A549 (cell line): ENCODE results near the gene C10orf105. TPM values are rescaled to one million over a fixed set of nuclear protein-coding genes. Genes with fewer than 3 reads are reported as not detected.
A peak's percentile ranks its signal among the peaks of the same experiment; 100 is the strongest.

Source experiments
- ATAC-seq, 2 experiments: fragments of 200-7000 bp in 1 of 2; fragments of >200 bp in 1 of 2; cut with Nextera tagmentation in 1 of 2; cut with Tn5 transposase in 1 of 2; 3 replicates each; pipeline versions ENCODE4 v1.8.0 to v1.9.1; 2018 to 2020; ENCODE audit warnings: mild to moderate bottlenecking in 1 of 2, moderate library complexity in 1 of 2
- CTCF ChIA-PET: fragments of 300-600 bp; sonication (Branson Sonifier 250); formaldehyde crosslinking; extraction: SDS; loops from one replicate; lab custom pipeline; 2021; ENCODE audit warnings: antibody characterized with exemption, inconsistent platforms; lab: Yijun Ruan, JAX
- POLR2A ChIA-PET: fragments of 350-600 bp; formaldehyde crosslinking; extraction: SDS; loops from one replicate; lab custom pipeline; 2021; ENCODE audit warnings: antibody characterized with exemption, inconsistent platforms; lab: Yijun Ruan, JAX
- DNase-seq, 2 experiments: peaks; one replicate each; pipeline versions ENCODE4 v3.0.0 to v3.0.0-alpha.2; 2011 to 2016; ENCODE audit warnings: low read depth in 1 of 2, low spot score in 1 of 2
- FAIRE-seq: peaks from 2 replicates; lab custom pipeline; 2011; peaks lifted over from hg19 to GRCh38; lab: Jason Lieb, UNC
- H3K27ac ChIP-seq, 2 experiments: fragments of >200 bp; sonication (Bioruptor Twin); formaldehyde crosslinking; 3 replicates each; pipeline ENCODE4 v1.5.1; 2016 to 2017
- H3K4me1 ChIP-seq: fragments of >200 bp; sonication (Bioruptor Twin); formaldehyde crosslinking; 3 replicates; pipeline ENCODE4 v1.6.1; 2016
- H3K4me2 ChIP-seq: fragments of >200 bp; sonication (Bioruptor Twin); formaldehyde crosslinking; 3 replicates; pipeline ENCODE4 v1.6.1; 2016
- H3K4me3 ChIP-seq: fragments of >200 bp; sonication (Bioruptor Twin); formaldehyde crosslinking; 3 replicates; pipeline ENCODE4 v1.5.1; 2016
- H3K9me3 ChIP-seq: fragments of >200 bp; sonication (Bioruptor Twin); formaldehyde crosslinking; 3 replicates; pipeline ENCODE4 v1.6.1; 2016
- CEBPB ChIP-seq, 2 experiments: fragments of >200 bp in 1 of 2; sonication (Bioruptor Twin) in 1 of 2; formaldehyde crosslinking in 1 of 2; IDR thresholded peaks; 2 replicates each; pipeline ENCODE4 v1.6.1; 2012 to 2016
- CHD4 ChIP-seq: fragments of 200-600 bp; sonication (generic); IDR thresholded peaks from 2 replicates; pipeline ENCODE4 v1.6.1; 2016; ENCODE audit warnings: antibody characterized with exemption, mild to moderate bottlenecking, borderline replicate concordance
- CTCF ChIP-seq: fragments of >200 bp; sonication (Bioruptor Twin); formaldehyde crosslinking; IDR thresholded peaks from 3 replicates; pipeline ENCODE4 v1.5.1; 2016
- EHF ChIP-seq: fragments of 250-450 bp; sonication (Bioruptor Pico); IDR thresholded peaks from 2 replicates; pipeline ENCODE4 v1.5.0; 2020; ENCODE audit warnings: mild to moderate bottlenecking
- EP300 ChIP-seq, 2 experiments: fragments of >200 bp; sonication (Bioruptor Twin); formaldehyde crosslinking; IDR thresholded peaks; 2 replicates in 1 of 2; 3 replicates in 1 of 2; pipeline ENCODE4 v1.6.1; 2016 to 2017
- FOSB ChIP-seq: fragments of 250-450 bp; sonication (Bioruptor Pico); IDR thresholded peaks from 2 replicates; pipeline ENCODE4 v1.5.0; 2020; ENCODE audit warnings: mild to moderate bottlenecking, moderate library complexity
- GATA3 ChIP-seq: IDR thresholded peaks from 2 replicates; pipeline ENCODE4 v1.6.1; 2012; ENCODE audit warnings: borderline replicate concordance
- HOXB13 ChIP-seq: fragments of 250-450 bp; sonication (Bioruptor Pico); IDR thresholded peaks from 2 replicates; pipeline ENCODE4 v1.5.0; 2020; ENCODE audit warnings: low read depth, mild to moderate bottlenecking, moderate library complexity
- HOXB5 ChIP-seq: fragments of 250-450 bp; sonication (Bioruptor Pico); IDR thresholded peaks from 2 replicates; pipeline ENCODE4 v1.5.0; 2020; ENCODE audit warnings: mild to moderate bottlenecking, moderate library complexity
- JUN ChIP-seq, 2 experiments: fragments of >200 bp; sonication (Bioruptor Twin); formaldehyde crosslinking; IDR thresholded peaks; 2 replicates in 1 of 2; 3 replicates in 1 of 2; pipeline ENCODE4 v1.6.1; 2016 to 2017
- KDM1A ChIP-seq: fragments of 200-600 bp; sonication (generic); IDR thresholded peaks from 2 replicates; pipeline ENCODE4 v1.6.1; 2016; ENCODE audit warnings: low read depth, mild to moderate bottlenecking
- KDM5A ChIP-seq: fragments of 200-600 bp; sonication (generic); IDR thresholded peaks from 2 replicates; pipeline ENCODE4 v1.6.1; 2016; ENCODE audit warnings: antibody characterized with exemption, mild to moderate bottlenecking
- MAFK ChIP-seq: fragments of 450-650 bp; IDR thresholded peaks from 2 replicates; pipeline ENCODE4 v1.6.1; 2014; ENCODE audit not compliant: partially characterized antibody
- MAZ ChIP-seq: fragments of 150-350 bp; IDR thresholded peaks from 2 replicates; pipeline ENCODE4 v1.6.1; 2014; ENCODE audit warnings: antibody characterized with exemption, low read depth, low read length, borderline replicate concordance
- MYC ChIP-seq: IDR thresholded peaks from 2 replicates; pipeline ENCODE4 v1.6.1; 2012; ENCODE audit warnings: mild to moderate bottlenecking, inconsistent platforms, low read length, improper control_type of control experiment, borderline replicate concordance
- PBX3 ChIP-seq: IDR thresholded peaks from 2 replicates; pipeline ENCODE4 v1.6.1; 2012
- RAD21 ChIP-seq, 2 experiments: fragments of >200 bp in 1 of 2; sonication (Bioruptor Twin) in 1 of 2; formaldehyde crosslinking in 1 of 2; IDR thresholded peaks in 1 of 2; conservative IDR thresholded peaks in 1 of 2; 2 replicates in 1 of 2; 3 replicates in 1 of 2; pipeline ENCODE4 v1.6.1; 2012 to 2018; ENCODE audit warnings: inconsistent platforms in 1 of 2
- RNF2 ChIP-seq: fragments of 200-600 bp; sonication (generic); IDR thresholded peaks from 2 replicates; pipeline ENCODE4 v1.6.1; 2016; ENCODE audit warnings: low read depth, mild to moderate bottlenecking, antibody characterized with exemption, moderate library complexity, borderline replicate concordance
- TFCP2L1 ChIP-seq: fragments of 250-450 bp; sonication (Bioruptor Pico); IDR thresholded peaks from 2 replicates; pipeline ENCODE4 v1.5.0; 2021; ENCODE audit warnings: mild to moderate bottlenecking
- TP53 ChIP-seq: fragments of 250-450 bp; sonication (Bioruptor Pico); IDR thresholded peaks from 2 replicates; pipeline ENCODE4 v1.5.0; 2021; ENCODE audit warnings: mild to moderate bottlenecking, moderate library complexity
- ZC3H11A ChIP-seq: fragments of 450-650 bp; IDR thresholded peaks from 2 replicates; pipeline ENCODE4 v1.6.1; 2014; ENCODE audit warnings: antibody characterized with exemption, mild to moderate bottlenecking
- ZFP36 ChIP-seq: fragments of 450-650 bp; IDR thresholded peaks from 2 replicates; pipeline ENCODE4 v1.6.1; 2014; ENCODE audit warnings: borderline replicate concordance; ENCODE audit not compliant: partially characterized antibody
- ZNF302 ChIP-seq: fragments of 250-450 bp; sonication (Bioruptor Pico); IDR thresholded peaks from 2 replicates; pipeline ENCODE4 v1.9.0; 2021; ENCODE audit warnings: inconsistent platforms, mild to moderate bottlenecking, moderate library complexity
- WGBS: methylation state at CpG from one replicate; pipeline ENCODE4 v1.1.6; 2017; ENCODE audit errors: missing lambda C conversion rate; 5-methylcytosine and 5-hydroxymethylcytosine counted together
- polyA minus RNA-seq: library from RNA; depleted of rRNA, polyadenylated mRNA; stranded (reverse); fragments of >200 nt; gene quantifications from 2 replicates; pipeline ENCODE4 v1.2.3, GENCODE V29; 2011; rRNA and poly(A)+ RNA removed
- polyA plus RNA-seq, 4 experiments: library from polyadenylated mRNA; depleted of rRNA in 3 of 4; stranded (reverse); fragments of >200 nt; fragmentation: RNase III in 1 of 4; extraction: RNeasy Plus Mini Kit Qiagen cat#74134 plus additional on column Dnase treatment in 1 of 4; gene quantifications; 2 replicates in 3 of 4; 3 replicates in 1 of 4; pipeline ENCODE4 v1.2.3, GENCODE V29; 2011 to 2017

C10orf105 gene
- polyA plus RNA-seq (2011; rRNA removed) (not detected in 2 replicates), polyA plus RNA-seq (2017; fragmentation: RNase III; extraction: RNeasy Plus Mini Kit Qiagen cat#74134 plus additional on column Dnase treatment) (not detected in 3 replicates), polyA minus RNA-seq (not detected in 2 replicates)
- polyA plus RNA-seq (2012; cell fraction: cytosol; rRNA removed): not detected in 2 replicates
- not detected in 2 replicates for polyA plus RNA-seq (2012; cell fraction: nucleus; rRNA removed)

GRCh38 chr10:71719464-71720201 is at the start of gene C10orf105:
C10orf105 (minus strand) TSS chr10:71719778; CDS start chr10:71716337, 3,441 bp downstream.
- CTCF ChIA-PET: interaction anchor here (0.7 to 3.1 kb wide), 7 partner anchors 12 to 177 kb away, joined by 3 to 23 read pairs (median 5); partner anchors contain the start of gene VSIR
- Histone ChIP-seq H3K4me3 (no peak within 1 kb of the TSS), H3K9me3 (no peaks in the 10 kb centered on the region), H3K27ac (0 out of 6 replicates have a peak within 1 kb of the TSS, but pooled peaks of 1 of the 2 experiments have one; percentile 1), H3K4me2 (no peak within 1 kb of the TSS)
- WGBS: 91% methylated on average over 13 of the region's 14 CpGs
- TF ChIP-seq GATA3 (no peak), CTCF (no peak), MYC (no peak), ZFP36 (no peak)
- TF ChIP-seq, all 56 proteins: peak for 0
- FAIRE-seq (no peak), DNase-seq (no peak), ATAC-seq (no peak)
- POLR2A ChIA-PET: no interaction called here
- H3K4me1 ChIP-seq: no peaks in the 10 kb centered on the region

- TF ChIP-seq ZC3H11A (no peak), FOSB (CRISPR knock-in tag) (no peak; the same call in 1 of the 2 replicates), ZNF302 (CRISPR knock-in tag) (peak; percentile 60; the same call in 1 of the 2 replicates), MAZ (no peak), MAFK (peak; percentile 20), EP300 (IDR thresholded peaks at IDR 0.05) (no peak), HOXB13 (CRISPR knock-in tag) (peak; percentile 84), EHF (CRISPR knock-in tag) (0 out of 2 replicates have a peak, but pooled peaks have one; percentile 48), HOXB5 (CRISPR knock-in tag) (peak; percentile 98)
- Histone ChIP-seq H3K27ac (peak overlapping the region; percentile 98 to 99), H3K4me1 (peaks cover 91% of the 10 kb centered on the region), H3K4me3 (no peak overlapping the region), H3K9me3 (no peaks in the 10 kb centered on the region), H3K4me2 (peak overlapping the region; percentile 92)
- ChIA-PET CTCF (interaction anchor here (0.9 to 4.7 kb wide), 16 partner anchors 8 to 452 kb away, joined by 3 to 22 read pairs (median 6); partner anchors contain the start of gene SLC29A3), POLR2A (interaction anchor here (1.1 to 2.0 kb wide), 7 partner anchors 39 to 909 kb away, joined by 3 to 10 read pairs (median 3); partner anchors contain the start of gene PSAP)
- peak; percentile 37 to 54 for ATAC-seq
- DNase-seq: peak; percentile 32 to 86
- FAIRE-seq: no peak
- WGBS: 2% methylated on average over 9 of the region's 10 CpGs
Observed at GRCh38 chr10:71767420-71768035, 48.0 kb upstream of the C10orf105 start.

GRCh38 chr10:71766717-71767419 is 47.3 kb upstream of the C10orf105 start:
- Histone ChIP-seq H3K27ac (peak overlapping the region; percentile 98 to 99), H3K9me3 (no peaks in the 10 kb centered on the region), H3K4me2 (peak overlapping the region; percentile 92), H3K4me3 (no peak overlapping the region), H3K4me1 (peaks cover 89% of the 10 kb centered on the region)
- CTCF ChIA-PET: interaction anchor here (0.6 to 4.7 kb wide), 17 partner anchors 9 to 558 kb away, joined by 3 to 22 read pairs (median 4); partner anchors contain the start of gene SLC29A3
- POLR2A ChIA-PET: interaction anchor here (0.8 to 2.0 kb wide), 8 partner anchors 14 to 909 kb away, joined by 3 to 10 read pairs (median 3); partner anchors contain the start of gene PSAP
- peak; percentile 81 to 88 for ATAC-seq
- peak; percentile 51 for FAIRE-seq
- DNase-seq: peak; percentile 85 to 98
- 0% methylated on average over 9 of the region's 10 CpGs for WGBS
- TF ChIP-seq CTCF (no peak), KDM5A (no peak), PBX3 (peak; percentile 93), RAD21 (conservative IDR thresholded peaks at IDR 0.05 in 1 of 2, IDR thresholded peaks at IDR 0.05 in 1 of 2) (peak; percentile 0 to 16; a peak in 2 of 5 replicates), CEBPB (IDR thresholded peaks at IDR 0.05) (peak in 1 of 2 experiments; percentile 67; a peak in 1 of 4 replicates), KDM1A (peak; percentile 89; the same call in 1 of the 2 replicates), JUN (IDR thresholded peaks at IDR 0.05) (peak; percentile 85 to 86), CHD4 (no peak), RNF2 (no peak), TFCP2L1 (CRISPR knock-in tag) (no peak), TP53 (CRISPR knock-in tag) (peak; percentile 46; the same call in 1 of the 2 replicates), GATA3 (peak; percentile 91)
